SK-N-MC (cell line): ENCODE measurements around the gene STARD10.

Experiments used
- EZH2 ChIP-seq: fragments of 200-600 bp; sonication (generic); IDR thresholded peaks from one replicate; pipeline ENCODE4 v1.6.1; 2017; ENCODE audit warnings: antibody characterized with exemption
- POLR2AphosphoS5 ChIP-seq: IDR thresholded peaks from 2 replicates; pipeline ENCODE4 v1.6.1; 2012; ENCODE audit warnings: mild to moderate bottlenecking, low read depth, low read length, borderline replicate concordance

GRCh38 chr11:72721689-72722049, 72.2 kb downstream of the STARD10 start:
- TF ChIP-seq EZH2 (no peak), POLR2AphosphoS5 (no peak)
